Mesenteric fat pad (tissue), 1 donor: ENCODE measurements around the gene OGDH. TPM values are rescaled to one million over a fixed set of nuclear protein-coding genes. Genes with fewer than 3 reads are reported as not detected.
"Not testable (repeated sequence)": the region's sequence is repeated elsewhere in the genome, so short reads cannot be mapped to it uniquely, and the experiment has no call there.

Source experiments
- DNase-seq: peaks from one replicate; pipeline ENCODE4 v3.0.0-alpha.2; 2020; ENCODE audit warnings: low spot score
- total RNA-seq: library from RNA; stranded (reverse); fragmentation: NEBNext Ultra II Directional; extraction: Animal tissue kit (Norgen Biotek cat#: 25700); gene quantifications from one replicate; pipeline ENCODE4 v1.2.1, GENCODE V29; 2021
- donor health status: DM: yes; HTN: yes; CAD: no.

OGDH gene
- total RNA-seq, 1 donor from 2014 or later, result 102 TPM

DNA sequence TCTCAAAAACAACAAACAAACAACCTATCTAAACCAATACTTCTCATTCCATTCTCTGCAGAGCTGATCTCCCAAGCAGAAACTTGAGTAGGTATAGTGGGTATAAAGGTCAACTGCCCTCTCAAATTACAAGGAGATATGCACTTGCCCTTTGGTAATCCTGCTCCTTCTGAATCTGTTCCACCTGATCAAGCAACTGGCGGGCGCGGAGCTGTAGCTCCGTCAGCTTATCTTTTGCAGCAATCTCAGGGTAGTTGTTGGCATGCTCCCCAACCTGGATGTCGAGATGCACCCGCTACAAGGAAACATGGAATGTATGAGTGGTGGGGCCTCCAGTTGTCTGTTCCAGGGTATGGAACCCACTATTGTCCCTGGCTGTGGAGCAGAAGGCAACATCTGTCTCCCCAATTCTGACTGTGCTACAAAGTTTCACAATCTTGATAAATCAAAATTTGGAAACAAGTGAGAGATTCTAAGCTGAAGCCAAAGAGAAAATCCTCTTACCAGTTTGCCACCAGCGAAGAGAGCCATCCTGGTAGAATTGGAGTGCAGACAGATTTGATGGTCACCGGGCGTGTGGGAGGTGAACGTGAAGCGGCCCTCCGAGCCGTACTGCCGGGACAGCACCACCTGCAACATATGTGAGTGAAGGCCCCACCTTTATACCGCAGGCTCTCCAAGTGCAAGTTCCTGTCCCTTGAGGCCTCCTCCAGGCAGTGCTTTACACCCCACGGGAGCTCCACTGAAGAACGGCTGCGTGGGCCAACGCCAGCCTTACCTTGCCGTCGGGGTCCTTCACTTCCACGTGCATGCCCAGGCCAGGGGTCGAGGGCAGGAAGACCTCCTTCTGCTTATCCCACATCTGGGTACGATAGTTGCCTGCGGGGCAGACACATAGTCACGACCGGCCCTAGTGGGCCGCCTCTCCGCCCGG is 25.2 kb upstream of the OGDH start:
- DNase-seq, result no peak

DNA sequence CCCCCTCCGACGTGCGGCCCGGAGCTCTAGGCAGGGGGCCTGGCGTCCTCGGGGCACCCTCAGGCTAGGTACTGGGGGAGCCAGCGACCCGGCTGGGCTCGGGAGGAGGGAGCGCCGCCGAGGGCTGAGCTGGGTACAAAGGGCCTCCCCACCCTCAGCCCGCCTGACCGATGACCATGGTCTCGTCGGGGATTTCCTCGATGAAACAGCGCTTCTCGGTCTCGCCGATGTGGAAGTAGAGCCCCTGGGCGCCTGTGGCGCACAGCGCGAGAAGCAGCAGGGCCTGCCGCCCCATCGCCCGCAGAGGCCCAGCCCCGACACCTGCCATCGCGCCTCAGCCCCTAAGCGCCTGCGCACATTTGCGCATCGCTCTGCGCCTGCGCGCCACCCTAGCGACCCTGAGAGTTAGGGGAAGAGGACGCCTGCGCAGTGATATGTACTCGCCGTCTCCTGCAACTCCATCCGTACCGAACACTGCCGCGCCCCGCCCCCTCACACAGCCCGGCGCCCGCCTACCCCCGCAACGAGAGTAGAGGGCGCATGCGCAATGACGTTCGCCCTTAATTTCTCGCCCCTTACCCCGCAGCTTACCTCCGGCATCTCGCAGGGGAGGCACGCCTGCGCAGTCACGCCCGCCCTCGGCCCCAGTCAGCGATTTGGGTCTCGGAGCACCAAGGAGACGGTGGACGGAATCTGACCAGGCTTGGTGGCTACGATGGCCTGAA is 24.4 kb upstream of the OGDH start, which contains the start of gene TMED4:
Gene TMED4 (minus strand): TSS at position 353 of the 725 bp plus-strand sequence. CDS start 25 bp downstream, at position 328.
- DNase-seq, result peak; percentile 100

DNA sequence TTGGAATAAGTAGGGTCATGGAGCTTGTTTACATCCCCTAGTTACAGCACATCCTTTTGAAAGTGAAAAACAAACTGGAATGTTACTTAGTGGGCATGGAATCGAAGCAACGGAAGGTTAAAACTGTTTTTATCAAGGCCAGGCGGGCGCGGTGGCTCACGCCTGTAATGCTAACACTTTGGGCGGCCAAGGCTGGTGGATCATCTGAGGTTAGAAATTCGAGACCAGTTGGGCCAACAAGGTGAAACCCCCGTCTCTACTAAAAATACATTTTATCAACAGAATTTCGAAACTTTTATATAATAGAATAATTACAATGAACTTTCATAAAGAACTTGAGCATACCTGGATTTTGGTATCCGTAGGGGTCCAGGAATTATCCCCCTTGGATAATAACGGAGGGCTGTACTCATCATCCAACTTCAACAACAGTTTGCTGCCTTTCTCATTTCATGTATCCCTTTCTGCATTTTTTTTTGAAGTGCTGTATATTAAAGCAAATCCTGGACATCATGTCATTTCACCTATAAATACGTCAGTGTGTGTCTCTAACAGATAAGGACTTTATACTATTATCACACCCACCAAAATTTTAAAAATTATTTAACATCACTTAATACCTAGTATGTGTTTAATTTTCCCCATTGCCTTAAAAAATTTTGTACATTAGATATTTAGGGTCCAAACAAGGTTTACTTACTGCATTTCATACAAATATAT is 23.1 kb upstream of the OGDH start:
- DNase-seq, result no peak

DNA sequence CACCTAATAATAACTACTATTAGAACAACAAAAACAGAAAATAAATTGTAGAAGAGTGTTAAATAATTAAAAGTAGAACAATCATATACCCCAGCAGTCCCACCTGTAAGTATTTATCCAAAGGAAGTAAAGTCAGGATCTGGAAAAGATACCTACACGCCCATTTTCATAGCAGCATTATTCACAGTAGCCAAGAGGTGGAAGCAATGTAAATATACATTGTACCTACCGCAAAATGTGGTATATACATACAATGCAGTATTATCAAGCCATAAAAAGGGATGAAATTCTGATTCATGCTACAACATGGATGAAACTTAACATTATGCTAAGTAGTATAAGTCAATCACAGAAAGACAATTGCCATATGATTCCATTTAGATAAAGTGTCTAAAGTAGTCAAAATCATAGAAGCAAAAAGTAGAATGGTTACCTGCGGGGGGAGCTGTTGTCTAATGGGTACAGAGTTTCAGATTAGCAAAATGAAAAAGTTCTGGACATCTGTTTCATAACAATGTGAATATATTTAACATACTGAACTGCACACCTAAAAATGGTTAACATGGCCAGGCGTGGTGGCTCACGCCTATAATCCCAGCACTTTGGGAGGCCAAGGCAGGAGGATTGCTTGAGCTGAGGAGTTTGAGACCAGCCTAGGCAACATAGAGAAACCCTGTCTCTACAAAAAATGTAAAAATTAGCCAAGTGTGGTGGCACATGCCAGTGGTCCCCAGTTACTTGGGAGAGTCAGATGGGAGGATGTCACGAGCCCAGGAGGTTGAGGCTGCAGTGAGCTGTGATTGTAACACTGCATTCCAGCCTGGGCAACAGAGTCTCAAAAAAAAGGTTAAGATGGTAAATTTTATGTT is 18.4 kb upstream of the OGDH start:
- no peak for DNase-seq

DNA sequence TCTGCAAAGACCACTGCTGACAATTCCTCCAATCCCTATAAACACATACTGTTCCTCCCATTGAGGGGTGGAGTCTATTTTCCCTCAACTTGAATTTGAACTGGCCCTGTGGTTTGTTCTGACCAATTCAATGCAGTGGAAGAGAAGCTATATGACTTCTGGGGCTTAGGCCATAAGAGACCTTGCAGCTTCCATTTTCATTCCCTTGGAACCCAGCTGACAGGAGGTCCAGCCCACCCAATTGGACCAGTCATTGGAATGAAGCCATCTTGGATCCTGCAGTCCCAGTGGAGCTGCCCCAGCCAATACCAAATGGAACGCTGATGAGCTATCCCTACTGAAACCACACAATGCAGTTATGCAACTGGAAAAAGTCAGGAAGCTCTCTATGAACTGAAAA is 15.5 kb upstream of the OGDH start:
- DNase-seq, result no peak

DNA sequence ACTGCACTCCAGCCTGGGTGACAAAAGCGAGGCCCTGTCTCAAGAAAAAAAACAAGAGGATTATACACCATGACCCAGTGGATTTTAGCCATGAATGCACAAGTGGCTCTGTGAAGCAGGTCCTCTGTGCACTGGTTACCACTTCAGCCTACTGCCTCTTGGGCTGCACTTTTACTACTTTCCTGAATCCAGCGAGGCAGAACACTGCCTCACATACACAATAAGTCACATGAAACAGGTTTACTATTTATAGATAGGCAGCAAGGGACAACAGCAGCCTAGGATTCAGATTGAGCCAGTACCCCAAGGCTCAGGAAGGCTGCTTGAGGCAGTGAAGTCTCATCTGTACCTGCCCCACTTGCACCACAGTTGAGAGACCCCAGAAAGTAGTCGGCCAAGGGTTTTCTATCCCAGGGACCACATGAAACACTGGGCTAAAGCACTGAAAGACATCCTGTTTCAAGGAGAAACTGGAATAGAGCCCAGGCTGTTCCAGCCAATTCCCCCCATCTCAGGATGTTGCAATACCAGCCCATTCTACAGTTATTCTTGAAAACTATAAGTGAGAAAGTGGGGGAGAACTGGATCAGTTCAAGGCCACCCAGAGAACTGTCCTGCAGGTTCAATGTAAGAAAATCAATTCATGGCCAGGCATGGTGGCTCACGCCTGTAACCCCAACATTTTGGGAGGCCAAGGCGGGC is 10.3 kb upstream of the OGDH start:
- DNase-seq, result no peak

DNA sequence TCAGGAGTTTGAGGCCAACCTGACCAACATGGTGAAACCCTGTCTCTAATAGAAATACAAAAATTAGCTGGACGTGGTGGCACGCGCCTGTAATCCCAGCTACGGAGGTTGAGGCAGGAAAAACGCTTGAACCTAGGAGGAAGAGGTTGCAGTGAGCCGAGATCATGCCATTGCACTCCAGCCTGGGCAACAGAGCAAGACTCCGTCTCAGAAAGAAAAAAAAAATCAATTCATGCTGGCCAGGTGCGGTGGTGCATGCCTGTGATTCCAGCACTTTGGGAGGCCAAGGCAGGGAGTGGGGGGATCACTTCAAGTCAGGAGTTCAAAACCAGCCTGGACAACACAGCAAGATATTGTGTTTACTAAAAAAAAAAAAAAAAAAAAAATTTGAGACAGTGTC is 9.2 kb upstream of the OGDH start:
- DNase-seq, result not testable (repeated sequence)

DNA sequence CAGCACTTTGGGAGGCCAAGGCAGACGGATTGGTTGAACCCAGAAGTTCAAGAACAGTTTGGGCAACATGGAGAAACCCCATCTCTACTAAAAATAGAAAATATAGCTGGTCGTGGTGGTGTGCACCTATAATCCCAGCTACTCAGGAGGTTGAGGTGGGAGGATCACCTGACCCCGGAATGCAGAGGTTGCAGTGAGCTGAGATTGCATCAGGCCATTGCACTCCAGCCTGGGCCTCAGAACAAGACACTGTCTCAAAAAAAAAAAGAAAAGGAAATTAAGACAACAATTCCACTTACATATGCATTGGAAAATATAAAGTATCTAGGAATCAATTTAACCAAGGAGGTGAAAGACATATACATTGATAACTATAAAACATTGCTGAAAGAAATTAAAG is 7.2 kb upstream of the OGDH start:
- no peak for DNase-seq

DNA sequence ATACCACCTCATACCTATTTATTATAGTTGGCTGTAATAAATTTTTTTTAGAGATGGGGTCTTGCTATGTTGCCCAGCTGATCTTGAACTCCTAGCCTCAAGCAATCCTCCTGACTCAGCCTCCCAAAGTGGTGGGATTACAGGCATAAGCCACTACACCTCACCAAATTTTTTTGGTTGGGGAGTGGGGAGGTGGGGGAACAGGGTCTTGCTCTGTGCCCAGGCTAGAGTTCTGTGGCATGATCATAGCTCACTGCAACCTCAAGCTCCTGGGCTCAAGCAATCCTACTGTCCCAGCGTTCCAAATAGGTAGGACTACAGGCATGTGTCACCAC is 3.9 kb upstream of the OGDH start:
- DNase-seq, result no peak

DNA sequence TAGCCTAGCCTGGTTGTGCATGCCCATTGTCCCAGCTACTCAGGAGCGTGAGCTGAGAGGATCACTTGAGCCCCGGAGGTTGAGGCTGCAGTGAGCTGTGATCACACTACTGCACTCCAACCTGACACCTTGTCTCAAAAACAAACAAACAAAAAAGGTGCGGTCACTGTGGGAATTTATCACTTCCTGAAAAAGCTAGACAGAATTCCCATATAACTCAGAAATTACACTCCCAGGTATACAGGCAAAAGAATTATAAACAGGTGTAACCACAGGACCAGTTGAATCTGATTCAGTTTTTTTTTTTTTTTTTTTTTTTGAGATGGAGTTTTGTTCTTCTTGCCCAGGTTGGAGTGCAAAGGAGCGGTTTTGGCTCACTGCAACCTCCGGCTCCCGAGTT is 3.2 kb upstream of the OGDH start:
- DNase-seq, result no peak

DNA sequence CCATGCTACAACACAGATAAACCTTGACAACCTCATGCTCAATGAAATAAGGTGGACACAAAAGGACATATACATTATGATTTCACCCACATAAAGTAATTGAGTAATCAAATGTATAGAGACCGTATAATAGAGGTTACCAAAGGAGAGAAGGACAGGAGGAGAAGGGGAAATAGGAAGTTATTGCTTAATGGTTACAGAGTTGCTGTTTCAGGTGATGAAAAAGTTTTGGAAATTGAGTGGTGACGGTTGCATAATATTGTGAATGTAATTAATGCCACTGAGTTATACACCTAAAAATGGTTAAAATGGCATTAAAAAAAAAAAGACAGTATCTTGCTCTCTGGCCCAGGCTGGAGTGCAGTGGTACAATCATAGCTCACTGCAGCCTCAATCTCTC is 1.5 kb upstream of the OGDH start:
- no peak for DNase-seq

DNA sequence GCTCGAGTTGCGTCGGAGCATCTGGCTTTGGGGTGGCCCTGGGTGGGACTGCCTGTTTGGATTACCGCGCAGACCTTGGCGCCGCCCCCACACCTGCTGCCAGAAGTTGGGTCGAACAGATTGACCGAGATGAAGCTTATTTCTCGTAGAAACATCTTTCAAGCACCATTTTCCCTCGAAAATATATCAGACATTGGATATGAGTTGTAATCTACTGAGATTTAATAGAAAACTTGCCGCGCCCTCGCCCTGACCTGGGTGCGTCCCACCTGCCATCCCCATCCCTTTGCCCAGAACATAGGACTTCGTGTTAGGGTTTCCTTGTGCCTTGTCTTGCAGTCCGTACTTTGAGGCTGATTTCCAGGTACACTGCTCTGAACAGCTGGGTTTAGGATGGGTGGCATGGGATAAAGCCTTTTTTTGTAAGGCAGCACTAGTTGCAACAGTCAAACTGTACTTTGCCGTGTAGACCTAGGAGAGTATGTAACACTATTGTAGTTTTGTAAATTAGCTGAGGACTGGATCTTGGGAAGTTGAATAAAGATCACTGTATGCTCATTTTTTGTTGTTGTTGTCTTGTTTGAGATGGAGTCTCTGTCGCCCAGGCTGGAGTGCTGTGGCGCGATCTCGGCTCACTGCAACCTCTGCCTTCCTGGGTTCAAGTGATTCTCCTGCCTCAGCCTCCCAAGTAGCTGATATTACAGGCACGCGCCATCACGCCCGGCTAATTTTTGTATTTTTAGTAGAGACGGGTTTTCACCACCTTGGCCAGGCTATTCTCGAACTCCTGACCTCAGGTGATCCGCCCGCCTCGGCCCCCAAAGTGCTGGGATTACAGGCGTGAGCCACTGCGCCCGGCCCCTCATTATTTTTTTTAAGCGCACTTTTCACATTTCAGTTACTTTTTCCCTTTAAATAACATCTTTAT is 978 bp downstream of the OGDH start:
- no peak for DNase-seq

DNA sequence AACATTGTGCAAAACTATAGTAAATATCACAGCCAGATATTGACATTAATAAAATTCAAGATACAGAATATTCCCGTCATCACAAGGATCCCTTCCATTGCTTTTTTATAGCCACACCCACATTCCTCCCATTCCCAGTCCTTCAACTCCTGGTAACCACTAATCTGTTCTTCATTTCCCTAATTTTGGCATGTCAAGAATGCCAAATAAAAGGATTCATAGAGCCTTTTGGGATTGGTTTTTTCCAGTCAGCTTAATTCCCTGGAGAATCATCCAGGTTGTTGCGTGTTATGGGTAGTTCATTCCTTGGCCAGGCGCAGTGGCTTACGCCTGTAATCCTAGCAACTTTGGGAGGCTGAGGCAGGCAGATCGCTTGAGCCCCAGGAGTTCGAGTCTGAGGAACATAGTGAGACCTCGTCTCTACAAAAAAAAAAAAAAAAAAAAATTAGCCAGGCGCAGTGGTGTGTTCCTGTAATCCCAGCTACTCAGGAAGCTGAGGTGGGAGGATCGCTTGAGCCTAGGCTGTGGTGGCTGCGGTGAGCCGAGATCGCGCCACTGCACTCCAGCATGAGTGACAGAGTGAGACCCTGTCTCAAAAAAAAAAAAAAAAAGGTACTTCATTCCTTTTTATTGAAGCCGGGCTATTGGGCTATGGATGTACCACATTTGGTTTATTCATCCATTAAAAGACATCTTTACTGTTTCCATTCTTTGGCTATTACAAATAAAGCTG is 2.7 kb downstream of the OGDH start:
- DNase-seq, result no peak

DNA sequence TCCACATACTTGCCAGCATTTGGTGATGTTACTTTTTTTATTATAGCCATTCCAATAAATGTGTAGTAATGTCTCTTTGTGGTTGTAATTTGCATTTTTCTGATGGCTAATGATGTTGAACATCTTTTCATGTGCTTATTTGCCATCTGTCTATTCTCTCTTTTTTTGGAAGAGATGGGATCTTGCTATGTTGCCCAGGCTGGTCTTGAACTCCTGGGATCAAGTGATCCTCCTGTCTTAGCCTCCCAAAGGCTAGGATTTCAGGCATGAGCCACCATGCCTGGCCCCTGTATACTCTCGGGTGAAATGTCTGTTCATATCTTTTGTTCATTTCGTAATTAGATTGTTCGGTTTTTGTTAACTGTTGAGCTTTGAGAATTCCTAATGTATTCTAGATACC is 3.4 kb downstream of the OGDH start:
- no peak for DNase-seq

DNA sequence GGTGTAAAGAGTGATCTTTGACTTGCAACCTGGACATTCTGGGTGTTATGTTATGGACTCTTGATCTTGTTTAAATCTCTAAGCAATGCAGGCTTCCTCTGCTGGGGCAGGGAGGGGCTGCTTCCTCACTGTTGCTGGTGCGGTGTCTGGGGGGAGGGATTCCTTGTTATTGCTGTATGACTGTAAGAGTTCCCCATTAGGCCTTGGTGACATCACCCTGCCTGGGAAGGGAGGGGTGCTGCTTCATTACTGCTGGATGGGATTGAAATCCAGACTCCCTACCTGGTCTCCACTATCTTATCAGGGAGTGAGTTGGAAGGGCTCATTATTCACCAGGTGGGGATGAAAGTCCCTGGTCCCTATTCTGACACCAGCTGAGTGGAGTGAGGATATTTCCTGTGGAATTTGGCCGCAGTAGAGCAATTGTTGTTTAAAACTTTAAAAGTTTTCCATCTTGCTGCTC is 8.8 kb downstream of the OGDH start:
- DNase-seq, result no peak

DNA sequence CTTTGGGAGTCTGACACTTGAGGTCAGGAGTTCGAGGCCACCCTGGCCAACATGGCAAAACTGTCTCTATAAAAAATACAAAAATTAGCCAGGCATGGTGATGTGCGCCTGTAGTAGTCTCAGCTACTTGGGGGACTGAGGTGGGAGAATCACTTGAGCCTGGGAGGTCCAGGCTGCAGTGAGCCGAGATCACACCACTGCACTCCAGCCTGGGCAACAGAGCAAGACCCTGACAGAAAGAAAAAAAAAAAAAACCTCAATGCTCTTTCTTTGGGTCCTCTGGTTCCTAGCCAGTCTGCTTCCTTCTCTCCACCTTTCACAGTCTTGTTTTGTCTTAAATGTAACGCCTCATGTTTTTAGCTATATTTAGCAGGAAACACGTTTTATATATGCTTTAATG is 9.4 kb downstream of the OGDH start:
- DNase-seq, result no peak

DNA sequence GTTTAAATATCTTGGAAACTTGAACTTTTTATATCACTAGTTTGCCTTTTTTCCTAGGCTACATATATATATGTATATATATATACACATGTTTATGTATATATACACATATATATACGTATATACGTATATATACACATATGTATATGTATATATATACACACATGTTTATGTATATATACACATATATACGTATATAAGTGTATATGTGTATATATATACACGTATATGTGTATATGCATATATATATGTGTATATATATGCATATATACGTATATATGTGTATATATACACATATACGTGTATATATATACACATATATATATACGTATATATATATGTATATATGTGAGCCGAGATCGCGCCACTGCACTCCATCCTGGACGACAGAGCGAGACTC is 10.1 kb downstream of the OGDH start:
- DNase-seq, result no peak

DNA sequence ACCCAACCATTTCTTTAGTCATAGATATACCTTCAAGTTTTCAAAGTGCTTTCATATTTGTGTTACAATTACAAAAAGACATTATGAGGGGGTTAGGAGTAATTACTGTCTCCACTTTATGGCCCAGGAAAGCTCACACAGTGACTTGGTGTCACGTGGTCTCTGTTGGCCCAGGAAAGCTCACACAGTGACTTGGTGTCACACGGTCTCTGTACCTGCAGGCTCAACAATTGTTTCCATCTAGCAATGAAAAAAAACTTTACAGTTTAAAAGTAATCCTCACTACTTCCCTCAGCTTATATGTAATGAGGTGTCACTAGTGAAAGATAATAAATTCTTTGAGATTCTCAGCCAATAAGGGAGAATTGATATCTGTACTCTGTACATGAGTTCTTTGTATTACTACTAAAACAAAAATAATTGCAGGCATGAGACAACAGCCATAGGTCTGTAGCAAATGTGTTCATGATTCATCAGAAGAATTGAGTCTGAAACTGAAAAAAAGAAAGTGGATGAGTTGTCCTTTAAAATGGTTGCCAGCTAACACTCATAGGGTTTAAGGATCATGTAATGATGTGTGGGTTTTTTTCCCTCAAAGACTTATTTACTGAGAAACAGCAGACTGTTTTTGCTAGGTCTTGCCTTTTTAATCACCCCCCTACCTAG is 10.9 kb downstream of the OGDH start:
- DNase-seq, result no peak
